Heart left ventricle (tissue), 16 donors: ENCODE data around the gene STARD8. TPM values are rescaled to one million over a fixed set of nuclear protein-coding genes. Genes with fewer than 3 reads are reported as not detected.

ENCODE experiments used
- ATAC-seq, 4 donors: fragments of 200-7000 bp; cut with Tn5 transposase; one replicate each; pipeline ENCODE4 v1.9.1; 2020 to 2022; ENCODE audit warnings: moderate library complexity in 4 of 4, mild to moderate bottlenecking in 3 of 4, moderate number of reproducible peaks in 1 of 4
- DNase-seq, 5 donors: peaks; one replicate each; pipeline ENCODE4 v3.0.0-alpha.2; 2020
- H3K27ac ChIP-seq, 12 donors: fragments of 200-600 bp; sonication (generic) in 4 of 12; one replicate each; pipeline versions ENCODE4 v1.5.0 to v1.8.0; 2016 to 2022; ENCODE audit warnings: mild to moderate bottlenecking in 2 of 12
- H3K27me3 ChIP-seq, 9 donors: fragments of 200-600 bp; sonication (generic) in 2 of 9; one replicate each; pipeline versions ENCODE4 v1.5.1 to v1.8.0; 2016 to 2022; ENCODE audit warnings: mild to moderate bottlenecking in 3 of 9
- H3K36me3 ChIP-seq, 9 donors: fragments of 200-600 bp; sonication (generic) in 2 of 9; one replicate each; pipeline versions ENCODE4 v1.5.0 to v1.8.0; 2018 to 2022; ENCODE audit warnings: mild to moderate bottlenecking in 2 of 9
- H3K4me1 ChIP-seq, 12 donors: fragments of 200-600 bp; sonication (generic) in 4 of 12; one replicate each; pipeline versions ENCODE4 v1.5.0 to v1.8.0; 2016 to 2022; ENCODE audit warnings: mild to moderate bottlenecking in 3 of 12
- H3K4me3 ChIP-seq, 12 donors: fragments of 200-600 bp; sonication (generic) in 4 of 12; one replicate each; pipeline versions ENCODE4 v1.5.0 to v1.8.0; 2017 to 2022; ENCODE audit warnings: mild to moderate bottlenecking in 9 of 12, moderate library complexity in 4 of 12
- H3K9me3 ChIP-seq, 12 donors: fragments of 200-600 bp; sonication (generic) in 4 of 12; one replicate each; pipeline versions ENCODE4 v1.5.0 to v1.8.0; 2016 to 2022; ENCODE audit warnings: mild to moderate bottlenecking in 1 of 12
- POLR2A ChIP-seq, 2 donors: fragments of 450-650 bp; IDR thresholded peaks; one replicate each; pipeline ENCODE4 v1.6.1; 2017; ENCODE audit warnings: antibody characterized with exemption in 2 of 2, mild to moderate bottlenecking in 2 of 2, moderate library complexity in 2 of 2
- WGBS, 4 donors: extraction: QIAGEN DNeasy Blood & Tissue Kit in 2 of 4; methylation state at CpG; one replicate each; pipeline versions ENCODE4 v1.1.5 to v1.1.7; 2013 to 2018; 5-methylcytosine and 5-hydroxymethylcytosine counted together
- intact Hi-C, 10 donors: fragments of 100-400 bp; cut with DNase I; formaldehyde crosslinking; loops; one replicate each; pipeline versions ENCODE4 v1.11.1 to v1.14.2; 2022
- polyA plus RNA-seq, 2 donors: library from polyadenylated mRNA; stranded (reverse); fragments of 200-250 nt; gene quantifications; one replicate each; pipeline ENCODE4 v1.2.3, GENCODE V29; 2013
- total RNA-seq, 9 donors: library from RNA; depleted of rRNA in 2 of 9; stranded (reverse); fragments of >200 nt in 2 of 9; fragmentation: NEBNext Ultra II Directional in 3 of 9; extraction: Animal tissue kit (Norgen Biotek cat#: 25700) in 3 of 9; gene quantifications; one replicate each; pipeline versions ENCODE4 v1.1.0 to v1.2.4, GENCODE V29; 2016 to 2023
- TF ChIP-seq, protein P1 (sequence below), 12 donors: fragments of 200-600 bp; sonication (generic) in 4 of 12; IDR thresholded peaks; one replicate each; pipeline versions ENCODE4 v1.5.0 to v1.8.0; 2018 to 2022; ENCODE audit warnings: antibody characterized with exemption in 12 of 12, mild to moderate bottlenecking in 5 of 12
- donor health status: ischemic (EF 13 %, LVEDD 7.1; RV severe dilation, severe dysfunction).
- donor health status: healthy with polysubstance abuse.
- donor health status: DM: no; HTN: yes; CAD: no.
- donor health status: DM: no; HTN: no; CAD: no.
- donor health status: ischemic (EF 25% LVEDD 6.9; RV normal size, moderate dysfunction).
- donor health status: ischemic (EF 25% LVEDD 5.7; RV mildly dilated, moderate dysfunction).
- donor health status: healthy.
- donor health status: DM: yes; HTN: yes; CAD: no.
- donor health status: ischemic (EF 35%, LVEDD 5.7; RV mildly dilated, moderate dysfunction).
- donor health status: nonischemic (EF 11% LVEDD 7.7; RV severe dilation, severe dysfunction).
- donor health status: DM: yes; HTN: yes; CAD: no.
- donor health status: PGD.
- donor health status: ischemic (EF 29% LVEDD 5.4; RV normal size, mild dysfunction).
- donor health status: nonischemic (EF 23%, LVEDD 6.1; RV moderate dilation, normal function).

The STARD8 gene
- total and polyA plus RNA-seq, 11 donors: 4.2 to 17.5 (median 7.1) TPM

GRCh38 chrX:68697465-68698125, 50.1 kb downstream of the STARD8 start:
- H3K4me3 ChIP-seq: peak overlapping the region in 7 of 12 donors; percentile 10 to 84 (median 55)
- no peaks in the 10 kb centered on the region for H3K27me3 ChIP-seq
- 41 to 51% (median 49%) methylated on average over 6 of the region's 6 CpGs for WGBS, 4 donors
- DNase-seq (no peak), ATAC-seq (peak in 1 of 4 donors; percentile 22)
- TF ChIP-seq POLR2A (IDR thresholded peaks at IDR 0.05): no peak
- TF ChIP-seq, protein P1, sequence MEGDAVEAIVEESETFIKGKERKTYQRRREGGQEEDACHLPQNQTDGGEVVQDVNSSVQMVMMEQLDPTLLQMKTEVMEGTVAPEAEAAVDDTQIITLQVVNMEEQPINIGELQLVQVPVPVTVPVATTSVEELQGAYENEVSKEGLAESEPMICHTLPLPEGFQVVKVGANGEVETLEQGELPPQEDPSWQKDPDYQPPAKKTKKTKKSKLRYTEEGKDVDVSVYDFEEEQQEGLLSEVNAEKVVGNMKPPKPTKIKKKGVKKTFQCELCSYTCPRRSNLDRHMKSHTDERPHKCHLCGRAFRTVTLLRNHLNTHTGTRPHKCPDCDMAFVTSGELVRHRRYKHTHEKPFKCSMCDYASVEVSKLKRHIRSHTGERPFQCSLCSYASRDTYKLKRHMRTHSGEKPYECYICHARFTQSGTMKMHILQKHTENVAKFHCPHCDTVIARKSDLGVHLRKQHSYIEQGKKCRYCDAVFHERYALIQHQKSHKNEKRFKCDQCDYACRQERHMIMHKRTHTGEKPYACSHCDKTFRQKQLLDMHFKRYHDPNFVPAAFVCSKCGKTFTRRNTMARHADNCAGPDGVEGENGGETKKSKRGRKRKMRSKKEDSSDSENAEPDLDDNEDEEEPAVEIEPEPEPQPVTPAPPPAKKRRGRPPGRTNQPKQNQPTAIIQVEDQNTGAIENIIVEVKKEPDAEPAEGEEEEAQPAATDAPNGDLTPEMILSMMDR (IDR thresholded peaks at IDR 0.05): no peak
- H3K36me3 ChIP-seq: no peaks in the 10 kb centered on the region
- H3K27ac ChIP-seq: peak overlapping the region in 11 of 12 donors; percentile 25 to 92 (median 65)
- H3K4me1 ChIP-seq: peaks cover 0 to 67% (median 17%) of the 10 kb centered on the region in 12 donors
- intact Hi-C loops: no loop called here
- H3K9me3 ChIP-seq: no peaks in the 10 kb centered on the region

GRCh38 chrX:68698942-68699341, 51.5 kb downstream of the STARD8 start:
- Histone ChIP-seq H3K4me1 (peaks cover 0 to 73% (median 17%) of the 10 kb centered on the region in 12 donors), H3K27me3 (peaks cover 0 to 6% (median 0%) of the 10 kb centered on the region in 9 donors), H3K9me3 (no peaks in the 10 kb centered on the region), H3K27ac (peak overlapping the region in 6 of 12 donors; percentile 19 to 86 (median 54)), H3K36me3 (no peaks in the 10 kb centered on the region), H3K4me3 (no peak overlapping the region)
- WGBS, 4 donors: 74 to 89% (median 81%) methylated on average over 2 of the region's 2 CpGs
- intact Hi-C loops: no loop called here
- TF ChIP-seq, protein P1 (IDR thresholded peaks at IDR 0.05): no peak
- no peak for TF ChIP-seq POLR2A (IDR thresholded peaks at IDR 0.05)
- DNase-seq: no peak
- ATAC-seq: no peak

DNA sequence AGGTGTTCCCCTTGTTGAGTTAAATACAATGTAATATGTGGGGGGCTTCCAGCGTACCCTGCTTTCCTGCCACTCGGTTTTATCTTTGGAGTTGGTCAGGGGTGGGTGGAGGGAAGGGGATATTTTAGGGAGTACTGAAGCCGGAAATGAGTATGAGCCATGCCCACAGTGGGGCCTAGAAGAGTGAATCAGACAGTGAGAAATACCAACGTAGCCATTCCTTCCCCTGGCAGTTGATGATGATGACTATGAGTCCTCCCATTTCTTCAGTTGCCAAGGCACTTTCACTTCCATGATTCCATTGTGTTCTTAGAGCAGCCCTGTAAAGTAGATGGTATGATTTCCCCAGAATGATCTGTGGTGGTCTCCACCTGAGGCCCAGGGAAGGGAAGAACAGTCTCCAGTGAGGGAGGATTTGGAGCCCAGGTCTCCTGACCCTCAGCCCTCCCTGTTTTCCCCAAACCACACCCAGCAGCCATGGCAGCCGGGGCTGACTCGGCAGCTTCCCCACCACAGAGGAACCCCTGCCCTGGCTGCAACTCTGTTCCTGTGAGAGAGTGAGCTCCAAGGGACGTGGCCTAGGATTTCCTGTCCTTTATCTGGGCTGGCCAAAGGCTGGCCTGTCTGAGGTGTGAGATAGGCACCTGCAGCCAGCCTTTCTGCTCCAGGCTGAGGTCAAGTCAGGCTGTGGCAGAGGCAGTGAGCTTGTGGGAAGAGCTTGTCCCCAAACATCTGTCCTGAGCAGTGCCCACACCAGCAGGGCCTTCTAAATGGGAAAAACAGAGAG, 52.7 kb downstream of the STARD8 start:
- Histone ChIP-seq H3K4me3 (no peak overlapping the region), H3K4me1 (peaks cover 0 to 81% (median 22%) of the 10 kb centered on the region in 12 donors), H3K9me3 (no peaks in the 10 kb centered on the region), H3K36me3 (no peaks in the 10 kb centered on the region), H3K27ac (peak overlapping the region in 10 of 12 donors; percentile 24 to 86 (median 45)), H3K27me3 (peaks cover 0 to 6% (median 0%) of the 10 kb centered on the region in 9 donors)
- intact Hi-C loops: loop anchor here in 1 of 10 donors (10.0 kb wide), 1 partner anchor 105 kb away; no protein-coding TSS in a partner anchor
- DNase-seq (peak in 1 of 5 donors; percentile 25), ATAC-seq (peak in 3 of 4 donors; percentile 23 to 30 (median 25))
- TF ChIP-seq, protein P1 (IDR thresholded peaks at IDR 0.05): no peak
- no peak for TF ChIP-seq POLR2A (IDR thresholded peaks at IDR 0.05)
- WGBS, 4 donors: 33 to 57% (median 50%) methylated on average over 6 to 7 of the region's 7 CpGs

DNA sequence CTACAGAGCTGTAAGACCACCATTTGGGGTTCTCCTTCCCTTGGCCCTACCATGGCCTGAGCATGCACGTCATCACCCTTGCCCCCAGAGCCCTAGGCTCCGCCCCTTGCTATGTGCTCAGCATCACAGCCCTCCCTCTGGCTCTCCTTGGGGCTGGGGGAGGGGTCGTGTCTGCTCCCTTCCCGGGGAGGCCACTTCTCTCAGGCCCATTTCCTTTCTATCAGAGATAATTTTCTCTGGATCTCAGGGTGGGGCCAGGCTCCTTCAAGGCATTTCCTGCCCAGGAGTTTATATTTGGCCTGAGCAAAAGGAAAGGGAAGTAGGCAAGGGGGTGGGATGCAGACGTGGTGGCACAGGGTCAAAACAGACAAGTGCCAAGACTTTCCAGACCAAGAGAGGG, 55.9 kb downstream of the STARD8 start:
- Histone ChIP-seq H3K36me3 (no peaks in the 10 kb centered on the region), H3K4me1 (peaks cover 0 to 84% (median 29%) of the 10 kb centered on the region in 12 donors), H3K27me3 (peaks cover 0 to 6% (median 0%) of the 10 kb centered on the region in 9 donors), H3K27ac (peak overlapping the region in 11 of 12 donors; percentile 24 to 75 (median 60)), H3K9me3 (no peaks in the 10 kb centered on the region), H3K4me3 (no peak overlapping the region)
- intact Hi-C loops: loop anchor here in 1 of 10 donors (10.0 kb wide), 1 partner anchor 109 kb away; no protein-coding TSS in a partner anchor
- WGBS, 4 donors: 32 to 50% (median 45%) methylated on average over 5 of the region's 5 CpGs
- DNase-seq (peak in 4 of 5 donors; percentile 53 to 66 (median 56)), ATAC-seq (peak; percentile 21 to 80 (median 58))
- no peak for TF ChIP-seq POLR2A (IDR thresholded peaks at IDR 0.05)
- TF ChIP-seq, protein P1 (IDR thresholded peaks at IDR 0.05): no peak
